Measurements from ENCODE around the gene SCUBE1. TPM values are rescaled to one million over a fixed set of nuclear protein-coding genes. Genes with fewer than 3 reads are reported as not detected.

Gene SCUBE1
- total RNA-seq, 1 donor from 2014 or later, result 54.7 TPM

DNA sequence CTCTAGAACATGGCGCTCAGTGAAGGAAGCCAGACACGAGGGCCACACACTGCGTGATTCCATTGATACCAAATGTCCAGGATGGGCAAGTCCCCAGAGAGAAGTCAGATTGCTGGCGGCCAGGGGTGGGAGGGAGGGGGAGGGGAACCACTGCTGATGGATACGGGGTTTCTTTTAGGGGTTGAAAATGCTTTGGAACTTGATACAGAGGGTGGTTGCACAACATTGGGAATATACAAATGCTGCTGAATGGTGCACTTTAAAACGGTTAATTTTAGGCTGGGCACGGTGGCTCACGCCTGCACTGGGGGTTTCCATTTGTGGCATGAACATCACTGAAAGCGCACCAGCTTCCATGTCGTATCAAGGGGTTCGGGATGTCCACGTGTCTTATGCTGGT lies 186.8 kb downstream of the SCUBE1 start:
- no peak overlapping the region for H3K4me3 Mint-ChIP-seq (ENCODE audit: unreplicated experiment)
- H3K9me3 Mint-ChIP-seq (ENCODE audit: unreplicated experiment), result no peaks in the 10 kb centered on the region
- H3K27me3 Mint-ChIP-seq (ENCODE audit: unreplicated experiment), result peaks cover 6% of the 10 kb centered on the region
- no peak for DNase-seq (ENCODE audit: low spot score)
- no peaks in the 10 kb centered on the region for H3K36me3 Mint-ChIP-seq (ENCODE audit: low read depth, unreplicated experiment)
- TF ChIP-seq, protein P1, sequence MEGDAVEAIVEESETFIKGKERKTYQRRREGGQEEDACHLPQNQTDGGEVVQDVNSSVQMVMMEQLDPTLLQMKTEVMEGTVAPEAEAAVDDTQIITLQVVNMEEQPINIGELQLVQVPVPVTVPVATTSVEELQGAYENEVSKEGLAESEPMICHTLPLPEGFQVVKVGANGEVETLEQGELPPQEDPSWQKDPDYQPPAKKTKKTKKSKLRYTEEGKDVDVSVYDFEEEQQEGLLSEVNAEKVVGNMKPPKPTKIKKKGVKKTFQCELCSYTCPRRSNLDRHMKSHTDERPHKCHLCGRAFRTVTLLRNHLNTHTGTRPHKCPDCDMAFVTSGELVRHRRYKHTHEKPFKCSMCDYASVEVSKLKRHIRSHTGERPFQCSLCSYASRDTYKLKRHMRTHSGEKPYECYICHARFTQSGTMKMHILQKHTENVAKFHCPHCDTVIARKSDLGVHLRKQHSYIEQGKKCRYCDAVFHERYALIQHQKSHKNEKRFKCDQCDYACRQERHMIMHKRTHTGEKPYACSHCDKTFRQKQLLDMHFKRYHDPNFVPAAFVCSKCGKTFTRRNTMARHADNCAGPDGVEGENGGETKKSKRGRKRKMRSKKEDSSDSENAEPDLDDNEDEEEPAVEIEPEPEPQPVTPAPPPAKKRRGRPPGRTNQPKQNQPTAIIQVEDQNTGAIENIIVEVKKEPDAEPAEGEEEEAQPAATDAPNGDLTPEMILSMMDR (IDR thresholded peaks at IDR 0.05; ENCODE audit: unreplicated experiment), result no peak
- peaks cover 2% of the 10 kb centered on the region for H3K4me1 Mint-ChIP-seq (ENCODE audit: unreplicated experiment)
- H3K27ac Mint-ChIP-seq (ENCODE audit: unreplicated experiment), result no peak overlapping the region

DNA sequence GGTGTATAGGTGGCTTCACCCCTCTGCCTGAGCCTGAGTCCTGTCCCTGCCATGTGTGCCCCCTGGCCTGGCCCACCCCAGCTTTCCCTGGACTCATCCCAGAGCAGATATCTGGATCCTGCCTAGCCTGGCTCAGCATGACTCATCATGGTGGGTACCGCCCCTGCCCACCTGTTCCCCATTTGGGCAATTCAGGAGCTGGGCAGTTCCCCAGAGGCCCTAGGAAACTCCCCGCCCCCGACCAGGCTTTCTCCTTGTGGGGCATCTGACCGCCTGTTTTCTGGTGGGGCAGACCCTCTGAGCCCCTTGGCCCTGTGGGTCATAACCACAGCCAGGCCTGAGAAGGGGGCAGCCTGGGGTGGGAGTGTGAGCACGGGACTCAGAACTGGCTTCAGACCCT lies 187.4 kb downstream of the SCUBE1 start:
- Mint-ChIP-seq H3K4me3 (ENCODE audit: unreplicated experiment) (no peak overlapping the region), H3K27ac (ENCODE audit: unreplicated experiment) (no peak overlapping the region), H3K27me3 (ENCODE audit: unreplicated experiment) (peaks cover 9% of the 10 kb centered on the region), H3K36me3 (ENCODE audit: low read depth, unreplicated experiment) (no peaks in the 10 kb centered on the region), H3K9me3 (ENCODE audit: unreplicated experiment) (no peaks in the 10 kb centered on the region), H3K4me1 (ENCODE audit: unreplicated experiment) (peaks cover 6% of the 10 kb centered on the region)
- TF ChIP-seq, protein P1 (IDR thresholded peaks at IDR 0.05; ENCODE audit: unreplicated experiment), result no peak
- DNase-seq (ENCODE audit: low spot score), result no peak

DNA sequence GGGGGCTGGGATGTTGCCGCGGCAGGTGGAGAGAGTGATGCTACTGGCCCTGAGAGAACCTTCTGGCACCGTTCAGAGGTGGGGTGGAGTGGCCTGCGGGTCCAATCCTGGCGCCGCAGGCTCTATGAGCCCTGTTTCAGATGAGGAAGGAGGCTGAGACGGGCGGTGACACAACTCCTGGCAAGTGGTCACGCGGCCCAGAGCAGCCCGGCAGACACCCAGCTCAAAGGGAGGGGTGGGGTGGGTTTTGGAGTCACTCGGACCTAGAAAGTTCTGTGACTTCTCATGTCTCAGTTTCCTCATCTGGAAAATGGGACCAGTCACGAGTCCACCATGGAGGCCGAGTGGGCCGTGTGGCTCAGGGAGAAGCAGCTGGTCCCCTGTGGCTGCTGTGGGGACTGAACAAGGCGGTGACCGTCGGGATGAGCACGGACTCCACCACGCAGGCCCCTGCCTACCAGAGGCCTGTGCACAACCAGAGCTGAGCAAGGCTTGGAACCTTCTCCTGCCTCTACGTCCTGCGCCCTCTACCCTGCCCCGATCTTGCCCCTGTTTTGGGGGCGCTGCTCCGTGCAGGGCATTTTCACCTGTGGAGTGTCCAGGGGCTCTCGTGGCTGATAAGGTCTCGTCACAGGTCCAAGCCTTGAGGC lies 188.2 kb downstream of the SCUBE1 start:
- Mint-ChIP-seq H3K36me3 (ENCODE audit: low read depth, unreplicated experiment) (no peaks in the 10 kb centered on the region), H3K27ac (ENCODE audit: unreplicated experiment) (no peak overlapping the region), H3K4me1 (ENCODE audit: unreplicated experiment) (peaks cover 8% of the 10 kb centered on the region), H3K4me3 (ENCODE audit: unreplicated experiment) (no peak overlapping the region), H3K9me3 (ENCODE audit: unreplicated experiment) (no peaks in the 10 kb centered on the region), H3K27me3 (ENCODE audit: unreplicated experiment) (peaks cover 4% of the 10 kb centered on the region)
- TF ChIP-seq, protein P1 (IDR thresholded peaks at IDR 0.05; ENCODE audit: unreplicated experiment), result no peak
- no peak for DNase-seq (ENCODE audit: low spot score)

DNA sequence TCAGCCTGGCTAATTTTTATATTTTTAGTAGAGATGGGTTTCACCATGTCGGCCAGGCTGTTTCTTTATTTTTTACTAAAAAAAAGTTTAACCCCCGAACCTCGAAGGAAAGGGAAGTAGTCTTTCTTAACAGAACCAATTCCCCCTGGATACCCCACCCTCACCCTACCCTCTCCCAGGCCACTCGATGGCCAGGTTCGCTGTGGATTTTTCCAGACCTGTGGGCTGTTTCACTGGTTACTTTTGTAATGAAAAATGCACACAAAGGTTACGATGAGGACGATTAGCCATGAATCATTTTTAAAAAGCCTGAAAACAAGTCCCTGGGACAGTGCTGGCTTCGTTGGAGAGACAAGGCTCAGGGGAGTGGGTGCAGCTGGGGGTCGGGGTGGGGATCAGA lies 189.3 kb downstream of the SCUBE1 start:
- DNase-seq (ENCODE audit: low spot score), result no peak
- TF ChIP-seq, protein P1 (IDR thresholded peaks at IDR 0.05; ENCODE audit: unreplicated experiment), result no peak
- Mint-ChIP-seq H3K4me3 (ENCODE audit: unreplicated experiment) (no peak overlapping the region), H3K36me3 (ENCODE audit: low read depth, unreplicated experiment) (no peaks in the 10 kb centered on the region), H3K27me3 (ENCODE audit: unreplicated experiment) (peaks cover 4% of the 10 kb centered on the region), H3K4me1 (ENCODE audit: unreplicated experiment) (peaks cover 8% of the 10 kb centered on the region), H3K27ac (ENCODE audit: unreplicated experiment) (no peak overlapping the region), H3K9me3 (ENCODE audit: unreplicated experiment) (no peaks in the 10 kb centered on the region)

DNA sequence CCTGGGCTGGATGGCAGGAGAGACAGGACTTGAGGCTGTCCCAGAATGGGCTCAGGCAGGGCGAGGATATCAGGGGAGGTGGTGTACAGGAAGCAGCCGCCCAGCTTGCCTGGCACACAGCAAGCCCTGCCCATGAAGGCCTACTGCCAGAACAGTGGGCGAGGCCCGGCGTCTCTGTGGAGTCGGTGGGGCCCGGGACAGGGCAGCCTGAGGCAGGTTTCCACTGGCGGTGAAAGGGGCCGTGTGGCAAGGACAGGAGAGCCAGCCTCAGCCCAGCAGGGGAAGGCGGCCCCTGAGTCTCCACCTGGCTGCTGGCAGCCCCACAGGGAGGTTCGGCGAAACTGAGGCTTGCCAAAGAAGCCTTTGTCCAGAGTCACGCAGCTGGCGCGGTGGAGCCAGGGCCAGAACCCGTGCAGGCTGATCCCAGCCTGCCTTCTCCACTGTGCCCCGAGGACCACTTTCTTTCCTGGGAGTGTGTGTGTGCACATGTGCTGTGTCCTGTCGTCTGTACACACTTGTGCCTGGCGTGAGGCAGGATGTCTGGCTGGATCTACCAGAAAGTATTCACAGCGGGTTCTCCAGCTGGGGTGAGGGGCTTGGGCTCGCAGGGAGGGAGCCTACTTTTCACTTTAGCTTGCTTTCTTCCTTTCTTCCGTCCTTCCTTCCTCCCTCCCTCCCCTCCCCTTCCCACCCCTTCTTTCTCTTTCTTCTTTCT lies 190.7 kb downstream of the SCUBE1 start:
- Mint-ChIP-seq H3K4me3 (ENCODE audit: unreplicated experiment) (peak overlapping the region; percentile 65), H3K27ac (ENCODE audit: unreplicated experiment) (no peak overlapping the region), H3K36me3 (ENCODE audit: low read depth, unreplicated experiment) (no peaks in the 10 kb centered on the region), H3K9me3 (ENCODE audit: unreplicated experiment) (no peaks in the 10 kb centered on the region), H3K4me1 (ENCODE audit: unreplicated experiment) (peaks cover 12% of the 10 kb centered on the region), H3K27me3 (ENCODE audit: unreplicated experiment) (peaks cover 7% of the 10 kb centered on the region)
- TF ChIP-seq, protein P1 (IDR thresholded peaks at IDR 0.05; ENCODE audit: unreplicated experiment), result no peak
- DNase-seq (ENCODE audit: low spot score), result no peak

All from endothelial cell (in vitro differentiated cells).